Erythroblast (primary cell): ENCODE results near the gene LRRC59.
"Not testable (repeated sequence)": the region's sequence is repeated elsewhere in the genome, so short reads cannot be mapped to it uniquely, and the experiment has no call there.

ENCODE experiments used
- DNase-seq, 2 experiments: peaks; one replicate each; lab custom pipeline; 2025; lab: John Stamatoyannopoulos, UW
- GATA1 ChIP-seq: IDR thresholded peaks from 2 replicates; pipeline ENCODE4 v1.6.1; 2011; ENCODE audit warnings: low read depth, mild to moderate bottlenecking, control low read depth, low read length, moderate library complexity
- POLR2A ChIP-seq: IDR thresholded peaks from 2 replicates; pipeline ENCODE4 v1.6.1; 2011; ENCODE audit warnings: mild to moderate bottlenecking, low read length

Gene LRRC59

DNA sequence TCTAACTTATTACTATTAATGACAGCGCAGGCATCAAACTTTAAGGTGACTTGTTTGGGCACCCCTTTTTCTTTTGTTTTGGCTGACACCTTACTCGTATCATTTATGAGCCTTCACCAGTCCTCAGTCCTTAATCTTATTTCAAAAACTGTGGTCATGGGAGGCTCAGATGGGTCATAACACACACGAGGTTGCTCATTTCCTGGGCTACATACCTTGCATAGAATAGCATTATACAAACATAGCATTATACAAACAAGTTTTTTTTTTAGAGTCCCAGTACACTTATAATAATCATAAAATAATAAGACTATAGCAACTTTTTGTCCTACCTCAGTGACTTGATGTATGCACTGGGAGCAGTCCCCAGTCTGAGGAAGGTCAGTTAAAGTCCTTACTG is 17.5 kb upstream of the LRRC59 start:
- no peak for DNase-seq
- no peak for TF ChIP-seq POLR2A

DNA sequence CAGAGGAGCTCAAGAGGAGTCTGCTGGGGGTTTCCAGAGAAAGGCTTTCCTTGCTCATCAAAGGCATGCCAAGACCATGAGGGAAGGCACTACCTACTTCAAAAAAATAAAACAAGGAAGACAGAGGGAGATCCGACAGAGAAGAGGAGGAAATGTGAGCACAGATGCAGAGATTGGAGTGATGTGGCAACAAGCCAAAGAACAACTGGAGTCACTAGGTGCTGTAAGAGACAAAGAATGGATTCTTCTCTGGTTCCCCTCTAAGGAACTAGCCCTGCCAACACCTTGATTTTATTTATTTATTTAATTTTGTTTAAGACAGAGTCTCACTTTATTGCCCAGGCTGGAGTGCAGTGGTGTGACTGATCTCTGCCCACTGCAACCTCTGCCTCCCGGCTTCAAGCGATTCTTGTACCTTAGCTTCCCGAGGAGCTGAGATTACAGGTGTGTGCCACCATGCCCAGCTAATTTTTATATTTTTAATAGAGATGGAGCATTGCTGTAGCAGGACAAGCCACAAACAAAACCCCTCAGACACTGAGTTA is 14.9 kb upstream of the LRRC59 start:
- TF ChIP-seq POLR2A (no peak), GATA1 (no peak)
- DNase-seq = no peak

DNA sequence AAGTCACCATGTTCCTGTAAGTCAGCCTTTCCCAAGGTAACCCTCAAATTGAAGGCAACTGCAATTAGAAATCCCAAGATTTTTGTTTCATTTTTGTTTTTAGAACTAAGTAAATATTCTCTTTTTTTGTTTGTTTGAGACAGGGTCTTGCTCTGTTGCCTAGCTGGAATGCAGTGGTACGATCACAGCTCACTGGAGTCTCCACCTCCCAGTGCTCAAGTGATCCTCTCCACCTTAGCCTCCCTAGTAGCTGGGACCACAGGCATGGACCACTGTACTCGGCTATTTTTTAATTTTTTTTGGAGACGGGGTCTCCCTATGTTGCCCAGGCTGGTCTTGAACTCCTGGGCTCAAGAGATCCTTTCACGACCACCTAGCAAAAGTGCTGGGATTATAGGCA is 10.6 kb upstream of the LRRC59 start:
- no peak for DNase-seq
- TF ChIP-seq GATA1 = no peak
- TF ChIP-seq POLR2A = no peak

DNA sequence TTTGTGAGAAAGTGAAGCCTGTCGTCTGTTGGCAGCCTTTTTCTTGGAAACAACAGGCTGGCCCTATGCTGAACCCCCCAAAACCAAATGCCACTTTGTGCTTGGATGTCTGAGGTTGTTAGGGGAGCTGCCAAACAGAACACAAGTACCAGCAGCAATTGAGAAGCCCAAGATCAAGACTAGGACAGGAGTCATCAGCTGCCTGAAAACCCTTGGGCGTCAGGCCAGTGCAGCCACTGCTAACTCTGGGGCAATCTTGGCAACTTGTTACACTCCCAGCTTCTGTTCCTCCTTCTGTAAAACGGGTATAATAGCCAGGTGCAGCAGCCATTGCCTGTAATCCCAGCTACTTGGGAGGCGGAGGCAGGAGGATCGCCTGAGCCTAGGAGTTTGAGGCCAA is 9.3 kb upstream of the LRRC59 start:
- no peak for TF ChIP-seq GATA1
- no peak for TF ChIP-seq POLR2A

DNA sequence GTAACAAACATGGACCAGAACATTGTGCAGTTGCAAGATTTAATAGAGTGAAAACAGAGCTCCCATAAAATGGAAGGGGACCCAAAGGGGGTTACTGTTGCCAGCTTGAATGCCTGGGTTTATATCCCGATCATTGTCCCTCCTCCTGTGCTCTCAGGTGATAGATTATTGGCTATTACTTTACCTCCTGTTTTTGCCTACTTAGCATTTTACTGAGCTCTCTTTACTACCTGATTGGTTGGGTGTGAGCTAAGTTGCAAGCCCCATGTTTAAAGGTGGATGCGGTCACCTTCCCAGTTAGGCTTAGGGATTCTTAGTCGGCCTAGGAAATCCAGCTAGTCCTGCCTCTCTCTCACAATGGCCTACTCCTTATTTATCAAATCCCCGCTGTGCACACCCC is 8.0 kb upstream of the LRRC59 start:
- DNase-seq = not testable (repeated sequence)

More for the DNA sequence above, 9.3 kb upstream of the LRRC59 start:
- no peak for DNase-seq

DNA sequence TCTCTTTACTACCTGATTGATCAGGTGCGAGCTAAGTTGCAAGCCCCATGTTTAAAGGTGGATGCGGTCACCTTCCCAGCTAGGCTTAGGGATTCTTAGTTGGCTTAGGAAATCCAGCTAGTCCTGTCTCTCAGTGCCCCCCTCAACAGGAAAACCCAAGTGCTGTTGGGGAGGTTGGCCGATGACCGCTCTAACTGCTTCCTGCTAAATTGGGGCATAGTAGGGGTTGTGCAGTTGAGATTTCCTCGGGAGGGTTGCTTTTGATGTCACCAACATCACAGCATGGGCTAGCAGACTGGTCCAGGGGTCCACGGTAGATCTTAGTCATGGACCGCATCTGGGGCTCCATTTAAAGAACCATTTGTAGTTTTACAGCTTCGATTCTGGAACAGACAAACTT is 2.3 kb upstream of the LRRC59 start:
- peak; percentile 24 to 32 for DNase-seq

DNA sequence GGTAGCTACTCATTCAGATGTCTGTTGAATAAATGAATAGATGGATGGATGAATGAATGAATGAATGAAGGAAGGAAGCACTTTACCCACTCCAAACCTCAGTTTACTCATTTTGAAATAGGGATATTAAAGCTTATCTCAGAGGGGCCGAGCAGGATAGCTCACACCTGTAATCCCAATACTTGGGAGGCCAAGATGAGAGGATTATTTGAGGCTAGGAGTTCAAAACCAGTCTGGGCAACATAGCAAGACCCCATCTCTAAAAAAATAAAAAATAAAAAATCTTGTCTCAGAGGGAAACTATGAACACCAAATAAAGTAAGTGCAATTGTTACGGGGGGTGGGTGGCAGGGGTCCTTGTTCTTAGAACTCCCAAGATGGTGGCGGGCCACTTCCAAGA is 1.3 kb upstream of the LRRC59 start:
- DNase-seq = not testable (repeated sequence)

DNA sequence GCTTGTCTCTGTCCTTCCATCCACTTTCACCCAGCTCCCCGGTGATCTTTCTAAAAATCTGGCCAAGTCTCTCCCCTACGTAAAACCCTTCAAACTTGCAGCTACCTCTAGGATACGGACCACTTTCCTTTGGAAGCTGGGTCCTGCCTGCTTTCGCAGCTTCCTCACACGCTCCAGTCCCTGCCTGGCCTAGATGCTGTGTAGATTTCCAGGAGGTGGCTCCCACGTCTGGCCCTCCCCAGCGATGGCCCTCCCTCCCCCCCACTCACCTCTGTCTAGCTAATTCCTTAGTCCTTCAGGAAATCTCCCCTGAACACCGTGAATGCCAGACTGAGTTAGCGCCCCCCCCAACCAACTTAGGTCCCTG is 579 bp upstream of the LRRC59 start:
- TF ChIP-seq POLR2A (no peak), GATA1 (no peak)
- no peak for DNase-seq

DNA sequence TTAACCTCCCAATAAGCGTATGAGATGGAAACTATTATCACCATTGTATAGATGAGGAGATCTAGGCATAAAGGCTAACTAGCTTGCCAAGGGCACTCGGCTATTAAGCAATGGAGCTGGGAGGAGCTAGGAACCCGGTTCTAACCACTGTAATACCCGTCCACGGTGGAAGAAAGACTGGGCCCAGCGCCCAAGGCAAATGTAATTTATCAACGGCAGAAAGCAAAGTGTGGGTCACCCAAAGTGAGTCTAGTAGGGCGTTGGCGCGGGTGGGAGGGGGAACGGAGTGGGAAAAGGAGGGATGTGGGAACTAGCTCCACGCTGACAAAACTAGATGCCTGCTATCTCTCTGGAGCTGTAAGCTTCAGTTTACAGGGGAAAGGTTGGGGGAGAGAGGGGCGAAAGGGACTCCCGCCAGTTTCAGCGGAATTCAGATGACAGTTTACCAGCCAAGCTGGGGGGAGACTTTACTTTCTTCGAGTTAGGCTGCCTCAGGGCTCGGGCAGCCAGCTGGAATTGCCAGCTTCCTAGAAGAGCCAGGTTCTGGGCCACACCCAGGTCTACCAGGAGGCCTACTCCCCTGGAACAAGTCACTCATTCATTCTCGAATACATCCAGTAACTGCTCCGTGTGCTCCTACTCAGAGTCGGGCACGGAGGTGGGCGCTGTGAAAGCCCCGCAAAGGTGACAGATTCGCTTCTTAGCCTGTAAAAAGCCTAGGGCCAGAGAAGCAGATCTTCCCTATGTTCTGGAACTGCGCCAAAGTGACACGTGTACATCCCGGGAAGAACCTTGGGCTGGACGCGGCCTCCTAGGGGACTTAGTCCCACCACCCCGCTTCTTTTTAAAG is 837 bp downstream of the LRRC59 start:
- peak; percentile 66 to 75 for DNase-seq

DNA sequence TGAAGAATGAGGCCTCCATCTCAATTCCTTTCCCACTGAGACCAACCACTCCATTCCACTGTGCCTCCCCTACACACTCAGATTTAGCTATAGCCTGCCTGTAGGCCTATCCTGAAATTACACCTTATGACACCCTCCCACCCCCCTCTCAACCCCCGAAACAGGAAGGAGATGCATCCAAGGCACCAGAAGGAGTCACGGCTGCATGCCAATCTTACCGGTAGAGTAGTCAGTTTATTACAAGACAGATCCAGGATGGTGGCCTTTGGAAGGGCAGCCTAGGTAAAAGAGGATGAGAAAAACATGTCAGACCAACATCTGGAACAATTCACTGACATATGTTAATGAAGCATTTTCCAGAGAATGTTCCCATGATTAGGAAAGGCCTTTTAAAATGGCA is 2.6 kb downstream of the LRRC59 start:
- TF ChIP-seq GATA1 (no peak), POLR2A (no peak)
- DNase-seq = no peak

More for the DNA sequence above, 837 bp downstream of the LRRC59 start:
- no peak for TF ChIP-seq POLR2A
- TF ChIP-seq GATA1 = no peak

DNA sequence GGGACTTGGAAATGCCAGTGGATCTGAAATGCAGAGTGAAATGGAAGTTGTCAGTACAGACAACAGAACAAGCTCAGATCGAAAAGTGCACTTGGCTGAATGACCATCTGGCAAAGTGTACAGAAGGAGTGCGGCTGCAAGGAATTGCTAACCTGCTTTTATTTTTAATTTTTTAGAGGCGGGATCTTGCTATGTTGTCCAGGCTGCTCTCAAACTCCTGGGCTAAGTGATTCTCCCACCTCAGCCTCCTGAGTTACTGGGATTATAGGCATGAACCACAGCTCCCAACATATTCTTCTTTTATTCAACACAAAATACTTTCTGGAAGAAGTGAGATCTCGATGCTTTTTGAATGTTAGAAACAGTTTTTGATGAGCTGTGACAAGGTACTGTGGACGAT is 3.6 kb downstream of the LRRC59 start:
- DNase-seq = no peak
- TF ChIP-seq POLR2A (no peak), GATA1 (no peak)

DNA sequence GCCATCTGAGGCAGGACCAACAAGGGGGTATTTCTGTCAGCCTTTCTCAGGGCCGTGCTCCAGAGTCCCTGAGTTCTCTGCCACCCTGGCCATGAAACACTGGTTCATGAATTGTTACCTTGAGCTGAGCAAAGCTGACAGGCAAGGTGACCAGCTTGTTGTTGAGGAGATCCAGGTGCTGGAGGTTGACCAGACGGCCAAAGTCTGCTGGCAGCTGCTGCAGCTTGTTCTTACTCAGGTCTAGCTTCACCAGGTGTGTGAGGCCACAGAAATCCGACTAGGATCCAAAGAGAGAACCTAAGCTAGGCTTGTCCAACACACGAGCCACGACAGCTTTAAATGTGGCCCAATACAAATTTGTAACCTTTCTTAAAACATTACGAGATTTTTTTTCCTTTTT is 4.7 kb downstream of the LRRC59 start:
- no peak for DNase-seq
- no peak for TF ChIP-seq POLR2A
- no peak for TF ChIP-seq GATA1

DNA sequence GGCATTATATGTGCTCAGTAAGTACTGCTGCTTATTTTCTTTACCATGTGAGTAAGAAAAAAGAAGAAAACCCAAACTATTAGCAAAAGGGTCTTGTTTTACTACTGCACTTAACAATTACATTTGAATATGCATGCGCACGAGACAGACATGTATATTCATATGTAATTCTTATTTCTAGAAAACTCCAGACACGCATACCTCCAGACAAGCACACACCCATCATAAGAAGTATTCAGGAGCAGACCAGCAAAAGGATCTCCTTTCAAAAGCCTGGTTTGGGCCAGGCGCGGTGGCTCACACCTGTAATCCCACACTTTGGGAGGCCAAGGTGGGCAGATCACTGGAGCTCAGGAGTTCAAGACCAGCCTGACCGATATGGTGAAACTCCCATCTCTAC is 7.8 kb downstream of the LRRC59 start:
- no peak for DNase-seq
- TF ChIP-seq GATA1 (no peak), POLR2A (no peak)

DNA sequence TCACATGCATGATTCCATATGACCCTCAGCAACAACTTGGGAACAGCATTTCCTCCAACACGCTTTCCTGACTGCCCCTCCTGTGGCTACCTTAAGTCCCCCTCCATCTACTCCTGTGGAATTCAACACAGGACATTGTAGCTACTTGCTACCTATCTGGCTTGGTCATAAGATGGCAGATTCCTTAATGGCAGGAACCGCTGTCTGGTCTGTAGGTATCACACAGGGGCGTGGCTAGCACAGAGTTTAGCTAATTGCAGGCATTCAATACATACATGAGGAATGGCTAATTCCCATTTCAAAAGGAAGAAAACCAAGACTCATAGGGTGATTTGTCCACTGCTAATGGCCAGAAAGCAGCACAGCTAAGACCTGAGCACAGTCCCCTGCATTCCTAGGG is 8.6 kb downstream of the LRRC59 start:
- TF ChIP-seq GATA1 (no peak), POLR2A (no peak)
- no peak for DNase-seq

DNA sequence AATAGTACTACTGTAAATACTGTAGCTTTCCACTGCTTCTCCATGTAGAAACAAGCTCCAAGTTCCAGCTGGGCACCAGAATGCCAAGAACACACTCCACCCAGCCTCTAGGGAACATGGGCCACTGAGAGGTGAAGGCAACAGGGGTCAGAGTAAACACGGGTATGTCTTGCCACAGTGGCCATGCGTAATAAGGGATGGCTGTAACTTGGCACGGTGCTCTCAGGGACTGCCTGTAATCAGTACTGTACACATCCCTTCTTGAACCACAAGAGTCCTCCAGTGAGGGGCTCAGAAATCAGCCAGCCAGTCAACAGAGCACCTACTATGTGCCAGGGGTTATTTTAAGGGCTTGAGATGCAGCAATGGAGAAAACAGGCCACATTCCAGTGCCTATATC is 10.8 kb downstream of the LRRC59 start:
- TF ChIP-seq GATA1 = no peak
- TF ChIP-seq POLR2A = no peak
- no peak for DNase-seq

DNA sequence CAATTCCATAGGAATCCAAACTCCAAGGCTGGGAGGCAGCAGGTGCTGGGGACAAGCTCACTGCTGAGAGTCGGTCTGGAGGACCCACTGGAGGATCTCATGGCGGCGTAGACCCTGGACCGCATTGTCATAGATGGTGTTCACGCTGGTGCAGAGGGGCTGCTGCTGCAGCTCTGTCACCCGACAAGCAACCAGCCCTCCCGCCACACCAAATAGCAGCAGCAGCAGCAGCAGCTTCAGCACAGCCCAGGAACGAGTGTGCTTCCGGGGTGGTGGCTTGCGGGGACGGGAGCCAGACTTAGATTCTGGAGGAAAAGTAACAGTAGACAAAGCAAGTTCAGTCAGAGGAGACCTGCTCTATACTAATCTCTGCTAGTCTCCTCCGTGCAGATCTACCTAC is 14.4 kb downstream of the LRRC59 start:
- no peak for DNase-seq
- TF ChIP-seq GATA1 = no peak
- no peak for TF ChIP-seq POLR2A
